Breast epithelium (tissue), 4 donors: ENCODE measurements around the gene USP20. TPM values are rescaled to one million over a fixed set of nuclear protein-coding genes. Genes with fewer than 3 reads are reported as not detected.

Experiments used
- DNase-seq, 2 donors: peaks; one replicate each; pipeline ENCODE4 v3.0.0-alpha.2; 2019; ENCODE audit warnings: low spot score in 2 of 2
- H3K27ac ChIP-seq, 2 donors: fragments of 200-600 bp; sonication (generic) in 1 of 2; one replicate each; pipeline ENCODE4 v1.5.1; 2016 to 2019; ENCODE audit warnings: mild to moderate bottlenecking in 1 of 2
- H3K27me3 ChIP-seq, 2 donors: fragments of 200-600 bp; sonication (generic) in 1 of 2; one replicate each; pipeline versions ENCODE4 v1.5.1 to v1.6.0; 2017 to 2019; ENCODE audit warnings: control low read depth in 1 of 2, mild to moderate bottlenecking in 1 of 2
- H3K36me3 ChIP-seq: fragments of 200-600 bp; one replicate; pipeline ENCODE4 v1.5.1; 2019
- H3K4me1 ChIP-seq, 2 donors: fragments of 200-600 bp; sonication (generic); one replicate each; pipeline ENCODE4 v1.5.1; 2016 to 2019; ENCODE audit warnings: control low read depth in 1 of 2
- H3K4me3 ChIP-seq, 3 donors: fragments of 200-600 bp; sonication (generic); 1 replicate in 2 of 3; 2 replicates in 1 of 3; pipeline ENCODE4 v1.5.1; 2016 to 2019; ENCODE audit warnings: mild to moderate bottlenecking in 3 of 3, moderate library complexity in 2 of 3
- H3K9me3 ChIP-seq, 2 donors: fragments of 200-600 bp; sonication (generic) in 1 of 2; one replicate each; pipeline ENCODE4 v1.5.1; 2016 to 2019; ENCODE audit warnings: control low read depth in 1 of 2
- POLR2A ChIP-seq: fragments of 450-650 bp; IDR thresholded peaks from one replicate; pipeline ENCODE4 v1.6.1; 2016; ENCODE audit warnings: antibody characterized with exemption, mild to moderate bottlenecking, moderate library complexity
- POLR2AphosphoS5 ChIP-seq, 3 donors: sonication (generic); formaldehyde crosslinking; IDR thresholded peaks; one replicate each; pipeline ENCODE4 v1.6.1; 2017; ENCODE audit warnings: antibody characterized with exemption in 3 of 3
- intact Hi-C: fragments of 100-400 bp; cut with DNase I; formaldehyde crosslinking; loops from one replicate; pipeline ENCODE4 v1.15.1; 2023; ENCODE audit warnings: low total_unique reads
- total RNA-seq, 3 donors: library from RNA; depleted of rRNA; stranded (reverse); fragments of >200 nt; gene quantifications; one replicate each; pipeline ENCODE4 v1.1.0, GENCODE V29; 2016
- TF ChIP-seq, protein P1 (sequence below), 3 donors: fragments of 450-650 bp; IDR thresholded peaks; one replicate each; pipeline ENCODE4 v1.5.1; 2016 to 2017; ENCODE audit warnings: antibody characterized with exemption in 3 of 3, mild to moderate bottlenecking in 3 of 3, moderate library complexity in 3 of 3

The USP20 gene
- total RNA-seq, 3 donors from 2014 or later = 15.0 to 30.9 (median 22.3) TPM

DNA sequence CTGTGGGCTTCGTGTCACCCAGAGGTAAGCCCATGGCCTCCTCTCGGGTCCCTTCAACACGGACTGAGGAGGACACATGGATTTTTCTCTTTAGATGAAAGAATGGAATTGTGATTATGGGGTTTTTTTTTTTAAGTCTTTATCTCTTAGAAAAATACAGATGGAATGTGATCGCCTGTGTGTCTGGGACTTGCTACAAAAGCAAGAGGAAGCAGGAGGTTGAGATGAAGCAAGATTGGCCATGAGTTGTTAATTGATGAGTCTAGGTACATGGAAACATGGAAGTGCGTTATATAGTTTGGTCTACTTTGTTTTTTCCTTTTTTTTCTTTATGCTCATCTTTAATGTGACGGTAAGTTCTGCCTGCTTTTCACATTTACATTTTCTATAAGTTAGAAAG, 14.6 kb downstream of the USP20 start:
- Histone ChIP-seq H3K27me3 (no peaks in the 10 kb centered on the region), H3K4me1 (no peaks in the 10 kb centered on the region), H3K36me3 (peaks cover 4% of the 10 kb centered on the region), H3K9me3 (no peaks in the 10 kb centered on the region), H3K4me3 (no peak overlapping the region), H3K27ac (no peak overlapping the region)
- intact Hi-C loops = no loop called here
- no peak for DNase-seq
- TF ChIP-seq POLR2A = no peak
- TF ChIP-seq, protein P1, sequence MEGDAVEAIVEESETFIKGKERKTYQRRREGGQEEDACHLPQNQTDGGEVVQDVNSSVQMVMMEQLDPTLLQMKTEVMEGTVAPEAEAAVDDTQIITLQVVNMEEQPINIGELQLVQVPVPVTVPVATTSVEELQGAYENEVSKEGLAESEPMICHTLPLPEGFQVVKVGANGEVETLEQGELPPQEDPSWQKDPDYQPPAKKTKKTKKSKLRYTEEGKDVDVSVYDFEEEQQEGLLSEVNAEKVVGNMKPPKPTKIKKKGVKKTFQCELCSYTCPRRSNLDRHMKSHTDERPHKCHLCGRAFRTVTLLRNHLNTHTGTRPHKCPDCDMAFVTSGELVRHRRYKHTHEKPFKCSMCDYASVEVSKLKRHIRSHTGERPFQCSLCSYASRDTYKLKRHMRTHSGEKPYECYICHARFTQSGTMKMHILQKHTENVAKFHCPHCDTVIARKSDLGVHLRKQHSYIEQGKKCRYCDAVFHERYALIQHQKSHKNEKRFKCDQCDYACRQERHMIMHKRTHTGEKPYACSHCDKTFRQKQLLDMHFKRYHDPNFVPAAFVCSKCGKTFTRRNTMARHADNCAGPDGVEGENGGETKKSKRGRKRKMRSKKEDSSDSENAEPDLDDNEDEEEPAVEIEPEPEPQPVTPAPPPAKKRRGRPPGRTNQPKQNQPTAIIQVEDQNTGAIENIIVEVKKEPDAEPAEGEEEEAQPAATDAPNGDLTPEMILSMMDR (IDR thresholded peaks at IDR 0.05) = no peak
- no peak for TF ChIP-seq POLR2AphosphoS5 (IDR thresholded peaks at IDR 0.05)

DNA sequence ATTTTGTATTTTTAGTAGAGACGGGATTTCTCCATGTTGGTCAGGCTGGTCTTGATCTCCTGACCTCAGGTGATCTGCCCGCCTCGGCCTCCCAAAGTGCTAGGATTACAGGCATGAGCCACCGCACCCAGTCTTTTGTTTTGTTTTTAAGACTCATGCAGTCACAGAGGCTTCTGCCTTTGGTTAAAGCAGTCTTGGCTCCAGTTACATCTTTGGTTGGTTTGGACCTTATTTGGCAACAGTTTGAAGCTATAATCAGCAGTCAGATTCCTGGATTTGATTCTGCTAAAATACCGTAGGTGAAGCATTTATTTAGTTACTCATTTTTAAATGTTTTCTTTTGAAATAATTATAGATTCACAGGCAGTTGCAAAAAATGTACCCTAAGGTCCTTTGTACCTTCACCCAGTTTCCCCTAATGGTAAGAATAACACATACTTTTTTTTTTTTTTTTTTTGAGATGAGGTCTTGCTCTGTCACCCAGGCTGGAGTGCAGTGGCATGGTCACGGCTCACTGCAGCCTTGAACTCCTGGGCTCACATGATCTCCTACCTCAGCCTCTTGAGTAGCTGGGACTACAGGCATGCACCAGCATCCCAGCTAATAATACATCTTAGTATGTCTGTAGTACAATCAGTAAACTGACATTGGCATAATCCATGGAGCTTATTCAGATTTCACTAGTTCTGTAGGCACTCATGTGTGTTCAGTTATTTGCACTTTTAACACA, 15.7 kb downstream of the USP20 start:
- H3K9me3 ChIP-seq = no peaks in the 10 kb centered on the region
- H3K27ac ChIP-seq = no peak overlapping the region
- peaks cover 4% of the 10 kb centered on the region for H3K36me3 ChIP-seq
- no peak for DNase-seq
- no peak overlapping the region for H3K4me3 ChIP-seq
- TF ChIP-seq, protein P1 (IDR thresholded peaks at IDR 0.05) = no peak
- no peak for TF ChIP-seq POLR2AphosphoS5 (IDR thresholded peaks at IDR 0.05)
- TF ChIP-seq POLR2A = no peak
- intact Hi-C loops = no loop called here
- no peaks in the 10 kb centered on the region for H3K4me1 ChIP-seq
- H3K27me3 ChIP-seq = no peaks in the 10 kb centered on the region

DNA sequence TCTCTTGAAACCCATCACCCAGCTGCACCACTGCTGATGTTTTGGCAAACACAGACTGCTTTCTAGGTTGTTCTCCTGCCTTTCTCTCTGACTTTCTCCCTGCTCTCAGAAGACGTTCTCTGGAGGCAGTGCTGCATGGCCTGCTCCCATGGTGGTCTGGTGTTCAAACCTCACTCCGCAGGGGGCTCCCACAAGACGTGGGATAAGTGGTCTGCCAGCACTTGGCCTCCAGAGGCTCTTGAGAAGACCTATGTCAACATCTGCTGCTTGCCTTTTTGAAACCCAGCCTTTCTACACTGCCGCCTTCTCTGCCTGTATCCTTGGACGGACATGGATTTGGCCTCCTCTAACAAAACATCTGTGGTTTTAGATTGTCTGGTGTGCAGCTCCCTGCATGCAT, 16.6 kb downstream of the USP20 start:
- no peaks in the 10 kb centered on the region for H3K27me3 ChIP-seq
- TF ChIP-seq POLR2AphosphoS5 (IDR thresholded peaks at IDR 0.05) (no peak), POLR2A (no peak)
- TF ChIP-seq, protein P1 (IDR thresholded peaks at IDR 0.05) = no peak
- no peaks in the 10 kb centered on the region for H3K4me1 ChIP-seq
- peaks cover 4% of the 10 kb centered on the region for H3K36me3 ChIP-seq
- intact Hi-C loops = no loop called here
- H3K27ac ChIP-seq = no peak overlapping the region
- no peak overlapping the region for H3K4me3 ChIP-seq
- no peaks in the 10 kb centered on the region for H3K9me3 ChIP-seq
- no peak for DNase-seq

DNA sequence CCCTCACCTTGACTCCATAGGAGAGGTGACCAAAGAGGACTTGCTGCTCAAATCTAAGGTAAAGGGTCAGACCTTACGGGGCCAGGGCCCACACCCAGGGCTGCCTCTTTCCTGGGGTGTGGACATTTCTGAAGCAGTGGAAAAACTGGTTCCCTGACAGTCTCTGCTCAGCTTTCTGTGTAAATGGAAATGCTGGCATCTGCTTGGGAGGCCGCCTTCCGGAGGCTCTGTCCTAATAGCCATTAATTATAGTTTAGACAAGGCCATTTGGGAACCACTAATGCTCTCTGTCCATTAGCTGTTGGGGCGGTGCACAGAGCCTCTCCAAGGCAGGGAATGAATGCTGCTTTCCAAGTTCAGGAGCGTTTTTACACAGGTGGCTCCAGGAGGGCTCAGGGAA, 17.3 kb downstream of the USP20 start:
- no peaks in the 10 kb centered on the region for H3K4me1 ChIP-seq
- H3K27ac ChIP-seq = no peak overlapping the region
- peaks cover 4% of the 10 kb centered on the region for H3K36me3 ChIP-seq
- no peaks in the 10 kb centered on the region for H3K9me3 ChIP-seq
- no peak for DNase-seq
- intact Hi-C loops = no loop called here
- H3K4me3 ChIP-seq = no peak overlapping the region
- TF ChIP-seq POLR2AphosphoS5 (IDR thresholded peaks at IDR 0.05) (no peak), POLR2A (no peak)
- H3K27me3 ChIP-seq = no peaks in the 10 kb centered on the region

DNA sequence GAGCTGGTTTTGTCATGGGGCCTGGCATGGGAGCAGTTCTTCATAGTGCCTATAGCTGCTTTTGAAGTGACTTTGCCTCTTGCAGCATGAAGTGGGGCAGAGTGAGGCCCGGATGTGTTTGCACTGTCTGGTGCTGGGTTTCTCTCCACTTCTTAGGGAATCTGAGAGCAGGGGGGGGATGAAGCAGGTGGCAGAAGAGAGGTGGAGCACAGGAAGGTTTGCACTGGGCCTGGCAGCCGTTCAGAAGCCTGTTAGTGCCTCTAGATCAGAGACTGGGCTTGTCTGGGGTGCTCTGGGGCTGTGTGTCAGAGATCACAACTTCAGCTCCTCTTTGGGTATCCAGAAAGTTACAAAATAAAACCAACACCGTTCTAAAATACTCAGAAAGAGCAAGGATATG, 18.4 kb downstream of the USP20 start:
- Histone ChIP-seq H3K4me3 (no peak overlapping the region), H3K4me1 (no peaks in the 10 kb centered on the region), H3K36me3 (peaks cover 4% of the 10 kb centered on the region), H3K27ac (no peak overlapping the region), H3K27me3 (no peaks in the 10 kb centered on the region), H3K9me3 (no peaks in the 10 kb centered on the region)
- intact Hi-C loops = no loop called here
- no peak for DNase-seq
- TF ChIP-seq, protein P1 (IDR thresholded peaks at IDR 0.05) = no peak
- no peak for TF ChIP-seq POLR2AphosphoS5 (IDR thresholded peaks at IDR 0.05)
- no peak for TF ChIP-seq POLR2A
